KMS-11 (cell line): ENCODE data around the gene SEMA4C.

Source experiments
- H2AFZ ChIP-seq: fragments of 200-600 bp; sonication (generic); 2 replicates; pipeline ENCODE4 v1.6.1; 2016; ENCODE audit warnings: antibody characterized with exemption, mixed run types, low read depth
- H3K27ac ChIP-seq: fragments of 200-600 bp; sonication (generic); 2 replicates; pipeline ENCODE4 v1.6.1; 2016; ENCODE audit warnings: mild to moderate bottlenecking, mixed run types
- H3K27me3 ChIP-seq: fragments of 200-600 bp; sonication (generic); 2 replicates; pipeline ENCODE4 v1.6.1; 2017; ENCODE audit warnings: mild to moderate bottlenecking, low read depth, mixed run types, moderate library complexity; ENCODE audit not compliant: insufficient read depth
- H3K36me3 ChIP-seq: fragments of 200-600 bp; sonication (generic); 2 replicates; pipeline ENCODE4 v1.6.1; 2017; ENCODE audit warnings: mild to moderate bottlenecking, mixed run types; ENCODE audit not compliant: insufficient read depth
- H3K4me1 ChIP-seq: fragments of 200-600 bp; sonication (generic); 2 replicates; pipeline ENCODE4 v1.6.1; 2016; ENCODE audit warnings: mild to moderate bottlenecking, low read depth, mixed run types; ENCODE audit not compliant: poor library complexity, severe bottlenecking
- H3K4me2 ChIP-seq: fragments of 200-600 bp; sonication (generic); 2 replicates; pipeline ENCODE4 v1.7.0; 2016; ENCODE audit warnings: mild to moderate bottlenecking, mixed run types
- H3K4me3 ChIP-seq: fragments of 200-600 bp; sonication (generic); IDR thresholded peaks from 2 replicates; pipeline ENCODE4 v1.6.1; 2017; ENCODE audit warnings: low read depth, low read length, mixed read lengths; ENCODE audit not compliant: insufficient read depth
- H3K79me2 ChIP-seq: fragments of 200-600 bp; sonication (generic); 2 replicates; pipeline ENCODE4 v1.6.1; 2016; ENCODE audit warnings: low read depth, mixed run types; ENCODE audit not compliant: insufficient read depth
- H3K9ac ChIP-seq: fragments of 200-600 bp; sonication (generic); 2 replicates; pipeline ENCODE4 v1.6.1; 2016; ENCODE audit warnings: mild to moderate bottlenecking, mixed run types
- H4K20me1 ChIP-seq: fragments of 200-600 bp; sonication (generic); 2 replicates; pipeline ENCODE4 v1.6.1; 2016; ENCODE audit warnings: mild to moderate bottlenecking, mixed run types; ENCODE audit not compliant: insufficient read depth
- CTCF ChIP-seq: fragments of 200-600 bp; sonication (generic); conservative IDR thresholded peaks from 2 replicates; pipeline ENCODE4 v1.6.1; 2017; ENCODE audit warnings: low read depth, mild to moderate bottlenecking, antibody characterized with exemption, low read length, moderate library complexity, mixed read lengths

SEMA4C gene

GRCh38 chr2:96895032-96895745 is 25.3 kb upstream of the SEMA4C start:
- no peak for TF ChIP-seq CTCF
- Histone ChIP-seq H4K20me1 (no peaks in the 10 kb centered on the region), H3K27ac (no peak overlapping the region), H3K36me3 (no peaks in the 10 kb centered on the region), H3K9ac (no peak overlapping the region), H3K4me2 (peak overlapping the region; percentile 1; the same call in 1 of the 2 replicates), H2AFZ (peak overlapping the region; percentile 17; the same call in 1 of the 2 replicates), H3K79me2 (no peaks in the 10 kb centered on the region), H3K4me3 (no peak overlapping the region), H3K27me3 (no peaks in the 10 kb centered on the region), H3K4me1 (peaks cover 13% of the 10 kb centered on the region)

- H2AFZ ChIP-seq, result no peak overlapping the region
- no peaks in the 10 kb centered on the region for H4K20me1 ChIP-seq
- H3K79me2 ChIP-seq, result no peaks in the 10 kb centered on the region
- no peak overlapping the region for H3K4me2 ChIP-seq
- peaks cover 13% of the 10 kb centered on the region for H3K4me1 ChIP-seq
- H3K27ac ChIP-seq, result no peak overlapping the region
- no peak for TF ChIP-seq CTCF
- H3K36me3 ChIP-seq, result no peaks in the 10 kb centered on the region
- H3K9ac ChIP-seq, result no peak overlapping the region
- no peak overlapping the region for H3K4me3 ChIP-seq
- H3K27me3 ChIP-seq, result no peaks in the 10 kb centered on the region
These were observed 24.3 kb upstream of the SEMA4C start for GRCh38 chr2:96894151-96894531.

- no peak for TF ChIP-seq CTCF
- H3K4me2 ChIP-seq, result no peak overlapping the region
These were observed 23.6 kb upstream of the SEMA4C start for GRCh38 chr2:96893289-96894150.

GRCh38 chr2:96891591-96892333 is 21.9 kb upstream of the SEMA4C start:
- no peak overlapping the region for H3K9ac ChIP-seq
- H3K4me2 ChIP-seq, result no peak overlapping the region
- no peaks in the 10 kb centered on the region for H4K20me1 ChIP-seq

More at GRCh38 chr2:96893289-96894150, 23.6 kb upstream of the SEMA4C start:
- Histone ChIP-seq H3K36me3 (no peaks in the 10 kb centered on the region), H3K79me2 (no peaks in the 10 kb centered on the region), H3K4me3 (no peak overlapping the region), H2AFZ (no peak overlapping the region), H4K20me1 (no peaks in the 10 kb centered on the region), H3K4me1 (peaks cover 13% of the 10 kb centered on the region), H3K27me3 (no peaks in the 10 kb centered on the region), H3K9ac (no peak overlapping the region), H3K27ac (no peak overlapping the region)

More at GRCh38 chr2:96891591-96892333, 21.9 kb upstream of the SEMA4C start:
- H3K79me2 ChIP-seq, result no peaks in the 10 kb centered on the region
- H3K27ac ChIP-seq, result no peak overlapping the region
- no peaks in the 10 kb centered on the region for H3K36me3 ChIP-seq
- H3K4me3 ChIP-seq, result no peak overlapping the region
- no peaks in the 10 kb centered on the region for H3K27me3 ChIP-seq
- H2AFZ ChIP-seq, result no peak overlapping the region
- TF ChIP-seq CTCF, result no peak
- peaks cover 13% of the 10 kb centered on the region for H3K4me1 ChIP-seq
